ENCODE results near the gene CEP72.
"Not testable (repeated sequence)": the region's sequence is repeated elsewhere in the genome, so short reads cannot be mapped to it uniquely, and the experiment has no call there.

CEP72 gene

GRCh38 chr5:612498-613424 is 621 bp downstream of the CEP72 start:
- DNase-seq (ENCODE audit: low spot score) (no peak), FAIRE-seq (no peak)

- no peak for DNase-seq (ENCODE audit: low spot score)
- no peak for FAIRE-seq
These were observed 4.4 kb downstream of the CEP72 start for GRCh38 chr5:616484-617039.

- FAIRE-seq (no peak), DNase-seq (ENCODE audit: low spot score) (no peak)
These were observed 5.8 kb downstream of the CEP72 start for GRCh38 chr5:617896-618295.

- DNase-seq (ENCODE audit: low spot score): no peak
- no peak for FAIRE-seq
These were observed 6.3 kb downstream of the CEP72 start for GRCh38 chr5:618450-618849.

GRCh38 chr5:619444-619843 is 7.3 kb downstream of the CEP72 start:
- no peak for FAIRE-seq
- no peak for DNase-seq (ENCODE audit: low spot score)

- FAIRE-seq: no peak
- no peak for DNase-seq (ENCODE audit: low spot score)
These were observed 8.0 kb downstream of the CEP72 start for GRCh38 chr5:620152-620551.

- DNase-seq (ENCODE audit: low spot score): no peak
- no peak for FAIRE-seq
These were observed 8.5 kb downstream of the CEP72 start for GRCh38 chr5:620586-621180.

GRCh38 chr5:621341-621761 is 9.2 kb downstream of the CEP72 start:
- no peak for DNase-seq (ENCODE audit: low spot score)
- FAIRE-seq: no peak

- FAIRE-seq (no peak), DNase-seq (ENCODE audit: low spot score) (no peak)
These were observed 10.2 kb downstream of the CEP72 start for GRCh38 chr5:622359-622758.

GRCh38 chr5:622946-623522 is 10.9 kb downstream of the CEP72 start:
- no peak for FAIRE-seq
- no peak for DNase-seq (ENCODE audit: low spot score)

DNA sequence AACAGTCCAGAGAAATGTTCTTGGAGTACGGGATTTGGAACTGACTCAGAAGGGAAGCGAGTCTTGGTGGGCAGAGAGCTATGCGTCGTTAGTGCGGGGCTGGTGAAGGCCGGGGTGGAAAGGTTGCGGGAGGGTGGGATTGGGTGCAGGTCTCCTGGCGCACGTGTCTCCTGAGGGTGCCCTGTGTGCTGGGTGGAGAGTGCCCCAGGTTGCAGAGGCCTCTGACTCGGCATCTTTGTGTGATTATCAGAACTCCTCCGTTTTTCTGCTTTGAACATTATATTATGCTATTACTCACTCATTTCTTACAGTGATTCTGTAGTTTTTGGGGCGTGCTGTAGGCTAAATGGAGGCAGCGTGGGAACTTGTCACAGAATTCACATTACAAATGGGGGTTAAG is 11.4 kb downstream of the CEP72 start:
- DNase-seq (ENCODE audit: low spot score) (no peak), FAIRE-seq (no peak)

DNA sequence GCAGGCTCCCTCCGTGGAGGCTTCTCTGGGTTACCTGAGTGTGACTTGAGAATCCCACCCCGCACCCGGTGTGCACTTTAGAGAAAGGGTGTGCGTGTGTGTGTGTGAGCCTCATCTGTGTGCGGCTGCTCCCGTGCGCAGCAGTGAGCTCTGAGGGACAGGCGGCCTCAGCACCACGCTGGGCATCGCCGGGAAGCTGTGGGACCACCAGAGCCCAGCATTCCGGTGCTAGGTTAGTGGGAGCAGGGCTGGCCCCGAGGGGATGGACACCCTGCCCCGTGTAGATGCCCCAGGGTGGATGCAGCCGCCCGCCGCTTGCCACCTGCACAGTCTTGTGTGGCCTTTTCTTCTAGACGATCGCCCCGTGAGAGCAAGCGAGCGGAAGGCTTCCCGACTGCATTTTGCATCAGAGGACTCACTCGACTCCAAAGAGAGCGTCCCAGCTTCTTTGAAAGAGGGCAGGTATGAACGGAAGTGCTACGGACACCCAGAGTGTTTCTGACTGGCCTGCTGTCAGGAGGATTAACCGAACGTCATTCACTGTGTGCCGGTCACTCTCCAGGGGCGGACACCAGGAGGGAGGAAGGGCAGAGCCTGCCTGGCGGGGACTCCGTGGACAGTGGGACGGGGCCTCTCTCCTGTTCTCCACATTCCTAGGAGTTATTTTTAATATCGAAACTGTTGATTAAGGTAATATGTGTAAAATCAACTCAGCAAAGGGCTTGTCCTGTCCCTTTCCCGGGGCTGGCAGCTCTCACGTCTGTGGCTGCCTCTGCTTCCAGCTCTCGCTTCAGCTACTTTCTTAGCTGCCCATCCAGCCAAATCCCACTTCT is 12.2 kb downstream of the CEP72 start:
- DNase-seq (ENCODE audit: low spot score) (no peak), FAIRE-seq (no peak)

GRCh38 chr5:624951-625230 is 12.8 kb downstream of the CEP72 start:
- FAIRE-seq (no peak), DNase-seq (ENCODE audit: low spot score) (no peak)

DNA sequence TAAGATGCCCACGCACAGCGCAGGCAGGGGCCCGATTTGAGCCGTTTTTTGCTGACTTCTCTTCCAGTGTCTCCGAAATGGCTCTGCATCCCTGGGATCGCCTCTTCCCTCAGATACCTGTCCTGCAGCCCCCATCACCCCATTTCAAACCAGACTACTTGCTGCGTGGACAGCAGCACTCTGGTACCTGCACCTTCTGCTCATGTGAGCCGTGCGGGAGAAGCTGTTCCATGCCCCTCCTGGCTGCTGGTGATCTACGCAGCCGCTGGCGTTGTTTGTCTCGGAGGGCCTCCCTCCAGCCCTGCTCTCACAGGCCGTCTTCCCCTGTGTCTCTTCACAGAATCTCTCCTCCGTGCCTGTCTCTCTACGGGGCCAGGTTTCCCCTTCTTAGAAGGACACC is 13.4 kb downstream of the CEP72 start:
- FAIRE-seq: no peak
- no peak for DNase-seq (ENCODE audit: low spot score)

DNA sequence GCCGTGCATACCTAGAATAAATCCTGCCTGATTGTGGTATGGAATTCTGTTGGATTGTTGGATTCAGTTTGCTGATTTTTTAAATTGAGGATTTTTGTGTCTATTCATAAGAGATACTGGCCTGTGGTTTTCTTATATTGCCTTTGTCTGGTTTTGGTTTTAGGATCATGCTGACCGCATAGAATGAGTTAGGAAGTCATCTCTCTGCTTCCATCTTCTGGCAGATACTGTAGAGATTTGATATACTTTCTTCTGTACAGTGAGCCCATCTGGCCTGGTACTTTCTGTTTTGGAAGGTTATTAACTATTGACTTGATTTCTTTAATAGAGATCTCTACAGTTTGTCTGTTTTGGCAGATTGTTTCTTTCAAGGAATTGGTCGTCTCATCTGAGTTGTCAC is 14.7 kb downstream of the CEP72 start:
- FAIRE-seq (no peak), DNase-seq (ENCODE audit: low spot score) (no peak)

GRCh38 chr5:627840-628239 is 15.7 kb downstream of the CEP72 start:
- FAIRE-seq: no peak
- no peak for DNase-seq (ENCODE audit: low spot score)

- DNase-seq (ENCODE audit: low spot score); FAIRE-seq: not testable (repeated sequence)
These were observed 16.4 kb downstream of the CEP72 start for GRCh38 chr5:628351-629205.

DNA sequence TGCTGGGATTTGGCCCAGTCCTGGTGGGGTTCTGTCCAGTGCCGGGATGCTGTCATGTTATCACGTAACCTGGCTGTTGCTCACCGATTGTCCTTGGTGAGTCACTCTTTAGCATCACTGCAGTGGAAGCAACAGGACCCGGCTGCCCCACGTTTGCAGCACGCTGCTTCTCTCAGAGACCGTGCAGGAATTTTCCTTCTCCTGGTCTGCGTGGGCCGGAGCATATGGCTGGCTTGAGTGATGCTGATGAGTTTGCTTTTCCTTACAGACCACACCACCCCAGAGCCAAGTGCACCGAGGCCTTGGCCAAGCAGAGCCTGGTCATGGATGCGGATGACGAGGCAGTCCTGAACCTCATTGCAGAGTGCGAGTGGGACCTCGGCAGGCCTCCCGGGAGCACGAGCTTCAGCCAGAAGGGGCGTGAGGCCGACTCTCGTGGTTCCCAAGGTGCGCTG is 21.4 kb downstream of the CEP72 start:
- DNase-seq (ENCODE audit: low spot score) (no peak), FAIRE-seq (no peak)

DNA sequence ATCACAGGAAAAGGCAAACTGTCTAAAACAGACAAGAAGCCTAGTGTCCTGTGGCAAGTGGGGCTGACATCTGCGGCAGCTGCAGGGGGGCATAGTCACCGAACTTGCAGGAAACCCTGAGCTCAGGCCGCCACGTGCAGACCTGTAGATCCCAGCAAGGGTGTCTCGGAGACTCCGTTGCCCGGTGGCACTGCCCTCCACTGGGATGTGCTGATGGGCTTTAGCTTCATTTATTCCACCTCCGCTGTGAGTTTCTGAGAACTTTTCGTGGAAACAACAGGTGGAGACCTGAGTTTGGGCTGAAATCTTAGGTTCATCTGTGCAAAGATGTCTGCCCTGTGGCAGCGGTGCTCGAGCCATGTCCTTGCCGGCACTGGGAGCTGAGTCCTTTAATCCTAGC is 22.1 kb downstream of the CEP72 start:
- DNase-seq (ENCODE audit: low spot score) (no peak), FAIRE-seq (no peak)

DNA sequence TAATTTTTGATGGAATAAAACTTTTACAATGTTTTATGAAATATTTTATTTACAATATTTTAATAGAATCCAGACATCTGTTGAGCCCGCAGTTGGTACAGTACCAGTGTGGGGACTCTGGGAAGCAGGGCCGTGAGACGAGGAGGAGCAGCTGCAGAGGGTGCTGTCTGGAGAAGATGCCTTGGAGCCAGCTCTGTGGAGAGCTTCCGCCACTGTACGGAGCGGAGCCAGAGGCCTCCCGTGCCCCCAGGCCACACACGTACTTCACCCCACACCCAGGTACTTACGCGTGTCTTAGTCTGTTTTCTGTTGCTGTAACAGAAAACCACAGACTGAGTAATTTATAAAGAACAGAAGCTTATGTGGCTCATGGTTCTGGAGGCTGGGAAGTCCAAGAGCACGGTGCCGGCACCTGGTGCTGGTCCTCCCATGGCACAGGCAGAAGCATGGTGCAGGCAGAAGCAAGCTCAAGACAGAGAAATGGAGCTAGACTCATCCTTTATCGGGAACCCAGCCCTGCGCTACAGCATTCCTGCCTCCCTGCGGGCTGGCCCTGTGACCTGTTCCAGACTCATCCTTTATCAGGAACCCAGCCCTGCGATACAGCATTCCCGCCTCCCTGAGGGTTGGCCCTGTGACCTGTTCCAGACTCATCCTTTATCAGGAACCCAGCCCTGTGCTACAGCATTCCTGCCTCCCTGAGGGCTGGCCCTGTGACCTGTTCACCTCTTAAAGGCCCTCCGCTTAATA is 23.3 kb downstream of the CEP72 start:
- no peak for DNase-seq (ENCODE audit: low spot score)
- no peak for FAIRE-seq

Measured in RCC 7860 (cell line).